ENCODE results near the gene CHSY1. TPM values are rescaled to one million over a fixed set of nuclear protein-coding genes. Genes with fewer than 3 reads are reported as not detected.
"Not testable (repeated sequence)": the region's sequence is repeated elsewhere in the genome, so short reads cannot be mapped to it uniquely, and the experiment has no call there.

Gene CHSY1
- total RNA-seq, 1 donor from 2014 or later: 28.0 TPM

DNA sequence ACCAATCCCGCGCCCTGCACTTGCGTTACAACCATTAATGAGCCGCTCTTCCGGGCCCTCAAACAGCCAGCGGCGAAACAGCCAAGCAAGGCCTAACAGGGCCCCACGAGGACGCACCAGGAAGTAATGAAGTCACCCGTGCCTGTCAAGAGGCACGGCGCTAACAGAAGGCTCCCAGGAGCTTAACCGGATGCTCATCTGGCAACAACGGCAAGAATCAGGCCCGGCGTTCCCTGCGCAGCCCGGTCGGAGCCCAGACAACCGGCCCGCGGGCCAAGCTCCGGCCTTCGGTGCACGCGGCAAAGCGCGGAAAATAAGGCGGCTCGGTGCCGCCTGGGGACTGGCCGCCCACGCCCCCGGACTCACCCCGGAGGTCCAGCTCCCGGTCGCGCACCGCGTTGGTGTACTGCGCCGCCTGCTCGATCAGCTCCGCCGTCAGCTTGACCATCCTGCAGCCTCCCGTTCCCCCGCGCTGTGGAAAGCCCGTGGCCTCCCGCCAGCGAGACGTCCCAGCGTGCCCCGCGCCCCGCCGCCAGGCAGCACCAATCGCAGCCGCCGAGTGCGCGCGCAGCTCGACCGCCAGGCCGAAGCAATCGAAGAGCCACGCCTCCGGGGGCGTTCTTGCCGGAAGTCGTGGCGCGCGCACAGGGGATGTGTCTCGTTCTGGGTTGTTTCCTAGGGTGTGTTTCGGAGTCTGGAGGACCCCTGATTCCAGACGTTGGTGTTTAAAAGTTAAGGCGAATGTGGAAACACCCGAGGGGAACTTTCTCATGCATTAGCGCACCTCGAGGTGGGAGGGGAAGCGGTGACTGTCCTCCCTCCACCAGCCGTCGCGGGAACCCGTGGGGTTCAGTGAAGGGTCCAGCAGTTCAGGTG lies 43.1 kb upstream of the CHSY1 start, which contains the start of gene SNRPA1:
SNRPA1 (minus strand) TSS at position 518 of the 876 bp plus-strand sequence; CDS start at position 448, 70 bp downstream.
- Histone ChIP-seq H3K27me3 (no peaks in the 10 kb centered on the region), H3K4me3 (peak within 1 kb of the TSS; percentile 77 to 92), H3K27ac (peak within 1 kb of the TSS; percentile 89), H3K9me3 (no peaks in the 10 kb centered on the region), H3K36me3 (no peaks in the 10 kb centered on the region), H3K4me1 (peaks cover 37% of the 10 kb centered on the region)
- TF ChIP-seq POLR2A (IDR thresholded peaks at IDR 0.05) (peak in 1 of 2 donors; percentile 78), POLR2AphosphoS5 (IDR thresholded peaks at IDR 0.05; ENCODE audit: insufficient read depth in 1 of 2, low read depth in 1 of 2) (peak; percentile 80 to 95)
- TF ChIP-seq, protein P1, sequence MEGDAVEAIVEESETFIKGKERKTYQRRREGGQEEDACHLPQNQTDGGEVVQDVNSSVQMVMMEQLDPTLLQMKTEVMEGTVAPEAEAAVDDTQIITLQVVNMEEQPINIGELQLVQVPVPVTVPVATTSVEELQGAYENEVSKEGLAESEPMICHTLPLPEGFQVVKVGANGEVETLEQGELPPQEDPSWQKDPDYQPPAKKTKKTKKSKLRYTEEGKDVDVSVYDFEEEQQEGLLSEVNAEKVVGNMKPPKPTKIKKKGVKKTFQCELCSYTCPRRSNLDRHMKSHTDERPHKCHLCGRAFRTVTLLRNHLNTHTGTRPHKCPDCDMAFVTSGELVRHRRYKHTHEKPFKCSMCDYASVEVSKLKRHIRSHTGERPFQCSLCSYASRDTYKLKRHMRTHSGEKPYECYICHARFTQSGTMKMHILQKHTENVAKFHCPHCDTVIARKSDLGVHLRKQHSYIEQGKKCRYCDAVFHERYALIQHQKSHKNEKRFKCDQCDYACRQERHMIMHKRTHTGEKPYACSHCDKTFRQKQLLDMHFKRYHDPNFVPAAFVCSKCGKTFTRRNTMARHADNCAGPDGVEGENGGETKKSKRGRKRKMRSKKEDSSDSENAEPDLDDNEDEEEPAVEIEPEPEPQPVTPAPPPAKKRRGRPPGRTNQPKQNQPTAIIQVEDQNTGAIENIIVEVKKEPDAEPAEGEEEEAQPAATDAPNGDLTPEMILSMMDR (IDR thresholded peaks at IDR 0.05): no peak
- intact Hi-C loops (cut with DNase I): loop anchor here (5.0 kb wide), 1 partner anchor 357 kb away; the partner anchor contains the start of gene TM2D3
- DNase-seq (ENCODE audit: extremely low spot score in 2 of 2): peak in 1 of 2 donors; percentile 96

DNA sequence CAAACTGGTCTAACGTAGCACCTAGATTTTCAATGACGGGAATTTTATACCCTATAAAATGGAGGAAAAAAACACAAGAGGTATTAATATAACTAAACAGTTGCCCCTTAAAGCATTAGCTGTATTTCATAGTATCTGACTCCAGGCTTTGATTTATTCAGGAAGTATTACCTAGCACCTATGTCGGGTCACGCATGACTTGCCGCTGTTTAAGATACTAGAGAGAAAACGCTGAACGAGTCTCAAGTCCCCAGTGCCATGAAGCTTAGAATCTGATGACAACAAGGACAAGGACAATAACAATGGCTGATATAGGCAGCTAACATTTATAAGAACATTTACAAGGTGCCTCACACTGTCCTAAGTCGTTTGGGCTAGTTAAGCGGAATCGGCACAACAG lies 41.3 kb upstream of the CHSY1 start:
- TF ChIP-seq POLR2AphosphoS5 (IDR thresholded peaks at IDR 0.05; ENCODE audit: insufficient read depth in 1 of 2, low read depth in 1 of 2): no peak
- no peak for TF ChIP-seq POLR2A (IDR thresholded peaks at IDR 0.05)
- TF ChIP-seq, protein P1 (IDR thresholded peaks at IDR 0.05): no peak
- peak overlapping the region; percentile 77 to 92 for H3K4me3 ChIP-seq
- peaks cover 37% of the 10 kb centered on the region for H3K4me1 ChIP-seq
- intact Hi-C loops (cut with DNase I): no loop called here
- H3K9me3 ChIP-seq: no peaks in the 10 kb centered on the region
- H3K27me3 ChIP-seq: no peaks in the 10 kb centered on the region
- no peak overlapping the region for H3K27ac ChIP-seq
- peaks cover 0 to 5% of the 10 kb centered on the region in 2 donors for H3K36me3 ChIP-seq
- no peak for DNase-seq (ENCODE audit: extremely low spot score in 2 of 2)

DNA sequence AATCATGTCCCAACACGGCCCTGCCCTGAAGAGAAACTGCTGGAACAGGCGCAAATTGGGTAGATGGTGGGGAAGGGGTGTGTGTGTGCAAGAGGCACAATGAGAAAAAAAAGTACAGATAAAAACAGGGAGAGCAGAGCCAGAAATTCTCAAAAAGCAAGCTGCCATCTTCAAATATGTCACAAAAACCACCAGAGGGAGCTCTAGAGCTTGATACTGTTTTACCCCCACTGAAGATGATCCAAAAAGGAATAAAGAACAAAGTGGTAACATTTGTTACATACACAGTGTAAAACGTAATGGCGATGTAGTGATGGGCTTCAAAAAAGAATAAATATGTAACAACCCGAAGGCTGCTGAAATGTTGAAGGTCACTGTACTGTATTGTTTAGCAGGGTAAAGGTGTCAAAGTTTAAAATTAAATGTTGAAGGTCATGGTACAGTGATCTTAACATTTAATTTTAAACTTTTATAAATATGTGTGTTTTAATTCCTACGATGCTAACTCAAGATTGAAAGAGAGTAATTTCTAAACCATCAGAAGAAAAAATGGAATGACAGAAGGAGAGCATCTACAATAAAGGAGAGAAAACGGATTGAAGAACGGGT lies 37.2 kb upstream of the CHSY1 start:
- Histone ChIP-seq H3K4me1 (peaks cover 25% of the 10 kb centered on the region), H3K36me3 (peaks cover 0 to 38% of the 10 kb centered on the region in 2 donors)

DNA sequence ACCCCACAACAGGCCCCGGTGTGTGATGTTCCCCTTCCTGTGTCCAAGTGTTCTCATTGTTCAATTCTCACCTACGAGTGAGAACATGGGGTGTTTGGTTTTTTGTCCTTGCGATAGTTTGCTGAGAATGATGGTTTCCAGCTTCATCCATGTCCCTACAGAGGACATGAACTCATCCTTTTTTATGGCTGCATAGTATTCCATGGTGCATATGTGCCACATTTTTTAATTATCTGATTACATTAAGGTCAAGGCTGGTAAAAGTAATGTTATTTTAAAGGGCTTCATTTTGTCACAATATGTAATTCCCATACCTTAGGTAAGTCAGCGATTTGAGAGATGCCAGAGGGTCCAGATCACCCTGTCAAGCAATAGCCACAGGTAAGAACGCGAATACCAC lies 35.5 kb upstream of the CHSY1 start:
- H3K4me1 ChIP-seq; H3K27ac ChIP-seq; H3K4me3 ChIP-seq; H3K9me3 ChIP-seq; intact Hi-C loops (cut with DNase I); DNase-seq (ENCODE audit: extremely low spot score in 2 of 2); H3K27me3 ChIP-seq: not testable (repeated sequence)
- H3K36me3 ChIP-seq: peaks cover 3 to 54% of the 10 kb centered on the region in 2 donors

More for the DNA sequence above, 37.2 kb upstream of the CHSY1 start:
- Histone ChIP-seq H3K4me3 (no peak overlapping the region), H3K27ac (no peak overlapping the region), H3K9me3 (no peaks in the 10 kb centered on the region), H3K27me3 (no peaks in the 10 kb centered on the region)
- no peak for DNase-seq (ENCODE audit: extremely low spot score in 2 of 2)
- intact Hi-C loops (cut with DNase I): no loop called here
- TF ChIP-seq POLR2A (IDR thresholded peaks at IDR 0.05) (no peak), POLR2AphosphoS5 (IDR thresholded peaks at IDR 0.05; ENCODE audit: insufficient read depth in 1 of 2, low read depth in 1 of 2) (peak in 1 of 2 donors; percentile 16)
- TF ChIP-seq, protein P1 (IDR thresholded peaks at IDR 0.05): peak in 1 of 3 experiments; percentile 27

DNA sequence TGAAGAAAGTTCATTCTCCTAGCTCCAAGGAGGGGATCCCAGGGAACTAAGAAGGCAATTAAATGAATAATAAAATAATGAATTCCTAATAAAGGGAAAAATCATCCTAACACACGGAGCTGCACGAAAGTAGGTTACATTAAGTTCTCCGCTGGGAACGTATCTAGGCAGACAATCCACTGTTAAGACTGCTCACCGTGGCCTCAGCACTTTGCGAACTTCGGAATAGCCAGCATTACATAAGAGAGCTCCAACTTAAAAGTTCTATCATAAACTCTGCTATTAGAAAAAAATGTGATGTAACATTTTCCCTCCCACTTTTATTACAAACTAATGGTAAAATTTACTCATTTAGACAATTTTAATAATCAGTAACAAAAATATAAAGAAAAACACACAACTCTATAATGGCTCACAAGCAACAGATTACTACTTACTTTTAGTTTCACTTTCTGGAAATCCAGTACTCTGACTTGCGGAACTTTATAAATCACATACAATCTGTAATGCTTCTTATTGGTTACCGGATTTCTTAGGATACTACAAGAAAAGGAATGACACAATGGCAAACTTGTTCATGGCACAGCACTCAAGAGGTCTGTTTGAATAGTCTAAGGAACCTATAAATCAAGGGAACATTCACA lies 34.7 kb upstream of the CHSY1 start:
- H3K27me3 ChIP-seq: no peaks in the 10 kb centered on the region
- TF ChIP-seq POLR2A (IDR thresholded peaks at IDR 0.05): no peak
- intact Hi-C loops (cut with DNase I): no loop called here

More for the DNA sequence above, 34.7 kb upstream of the CHSY1 start:
- no peak overlapping the region for H3K4me3 ChIP-seq
- no peak for DNase-seq (ENCODE audit: extremely low spot score in 2 of 2)
- no peak overlapping the region for H3K27ac ChIP-seq
- H3K9me3 ChIP-seq: no peaks in the 10 kb centered on the region
- H3K36me3 ChIP-seq: peaks cover 3 to 62% of the 10 kb centered on the region in 2 donors
- peaks cover under 1% of the 10 kb centered on the region for H3K4me1 ChIP-seq
